K562 (cell line): ENCODE results near the gene LMO2. TPM values are rescaled to one million over a fixed set of nuclear protein-coding genes. Genes with fewer than 3 reads are reported as not detected.

Source experiments
- ATAC-seq: fragments of 200-7000 bp; cut with Tn5 transposase; 3 replicates; pipeline ENCODE4 v1.9.1; 2020; ENCODE audit warnings: moderate library complexity
- BruUV-seq: library from RNA; stranded (reverse); fragments of 400-500 nt; replicated peaks from 2 replicates; lab custom pipeline; 2021; lab: Mats Ljungman, UMichigan
- CTCF ChIA-PET: fragments of 300-600 bp; formaldehyde crosslinking; extraction: SDS; loops from one replicate; lab custom pipeline; 2021; ENCODE audit warnings: low intra/inter-chr PET ratio; lab: Yijun Ruan, JAX
- POLR2A ChIA-PET: fragments of 300-600, 350-650 bp; sonication (Branson Sonifier 250); formaldehyde crosslinking; extraction: SDS; loops from one replicate; lab custom pipeline; 2021; ENCODE audit warnings: antibody characterized with exemption, inconsistent platforms; lab: Yijun Ruan, JAX
- DNase-seq, 4 experiments: peaks; one replicate each; pipeline versions ENCODE4 v3.0.0 to v3.0.0-alpha.2; 2011 to 2018; ENCODE audit warnings: low spot score in 3 of 4, mixed read lengths in 3 of 4; ENCODE audit errors: extremely low read depth in 1 of 4
- FAIRE-seq: peaks from 2 replicates; lab custom pipeline; 2011; peaks lifted over from hg19 to GRCh38; lab: Jason Lieb, UNC
- H2AFZ ChIP-seq: 2 replicates; pipeline ENCODE4 v1.6.0; 2011; ENCODE audit warnings: low read depth, low read length, control low read depth, inconsistent platforms
- H3K27ac ChIP-seq: fragments of 200-600 bp; 3 replicates; pipeline ENCODE4 v1.8.0; 2011; ENCODE audit warnings: low read depth, mild to moderate bottlenecking, control low read depth, inconsistent platforms, low read length, moderate library complexity, mixed read lengths; ENCODE audit errors: extremely low read depth
- H3K27me3 ChIP-seq, 2 experiments: fragments of 300-600 bp in 1 of 2; 2 replicates in 1 of 2; 3 replicates in 1 of 2; pipeline versions ENCODE4 v1.6.0 to v1.8.0; 2011; ENCODE audit warnings: inconsistent platforms in 2 of 2, low read length in 2 of 2, mild to moderate bottlenecking in 1 of 2, mixed read lengths in 1 of 2, moderate library complexity in 1 of 2; ENCODE audit not compliant: control insufficient read depth in 2 of 2, insufficient read depth in 2 of 2
- H3K36me3 ChIP-seq: fragments of 300-600 bp; 3 replicates; pipeline ENCODE4 v1.8.0; 2011; ENCODE audit warnings: mild to moderate bottlenecking, low read length, inconsistent platforms; ENCODE audit not compliant: control insufficient read depth, insufficient read depth
- H3K4me1 ChIP-seq, 2 experiments: fragments of 200-600 bp in 1 of 2; replicated peaks in 1 of 2; 2 replicates in 1 of 2; 3 replicates in 1 of 2; pipeline versions ENCODE4 v1.5.1 to v1.8.0; 2011; ENCODE audit warnings: inconsistent platforms in 2 of 2, low read length in 2 of 2, mild to moderate bottlenecking in 1 of 2, mixed read lengths in 1 of 2, moderate library complexity in 1 of 2; ENCODE audit not compliant: control insufficient read depth in 2 of 2, insufficient read depth in 2 of 2
- H3K4me2 ChIP-seq: 2 replicates; pipeline ENCODE4 v1.6.1; 2011; ENCODE audit warnings: low read length, control low read depth, inconsistent platforms, mixed read lengths; ENCODE audit not compliant: insufficient read depth
- H3K4me3 ChIP-seq: fragments of 200-600 bp; sonication (generic), shearing (Covaris generic); 2 replicates; pipeline ENCODE4 v1.5.1; 2016; ENCODE audit warnings: control low read depth, inconsistent platforms
- H3K79me2 ChIP-seq: fragments of 200-600 bp; 3 replicates; pipeline ENCODE4 v1.8.0; 2011; ENCODE audit warnings: low read length, inconsistent platforms; ENCODE audit not compliant: control insufficient read depth, insufficient read depth
- H3K9ac ChIP-seq, 2 experiments: 2 replicates each; pipeline versions ENCODE4 v1.6.0 to v1.6.1; 2011; ENCODE audit warnings: low read depth in 2 of 2, low read length in 2 of 2, control low read depth in 1 of 2, inconsistent platforms in 1 of 2, mild to moderate bottlenecking in 1 of 2, mixed read lengths in 1 of 2; ENCODE audit not compliant: insufficient read depth in 1 of 2
- H3K9me1 ChIP-seq: one replicate; pipeline ENCODE4 v1.6.0; 2011; ENCODE audit warnings: inconsistent platforms, mild to moderate bottlenecking, low read length, moderate library complexity; ENCODE audit not compliant: control insufficient read depth, insufficient read depth
- H3K9me3 ChIP-seq: replicated peaks from 2 replicates; pipeline ENCODE4 v1.5.1; 2011; ENCODE audit warnings: low read depth, low read length, inconsistent platforms; ENCODE audit not compliant: control insufficient read depth, insufficient read depth
- H4K20me1 ChIP-seq: replicated peaks from 2 replicates; pipeline ENCODE4 v1.6.1; 2011; ENCODE audit warnings: low read length, inconsistent platforms, mixed read lengths; ENCODE audit not compliant: control insufficient read depth, insufficient read depth
- DDX20 ChIP-seq: fragments of 450-650 bp; IDR thresholded peaks from 2 replicates; pipeline ENCODE4 v1.6.1; 2016; ENCODE audit warnings: missing genetic modification characterization, low read depth, mild to moderate bottlenecking, missing compliant biosample characterization, moderate library complexity
- FOXJ2 ChIP-seq: fragments of 200-800 bp; sonication (Bioruptor generic); IDR thresholded peaks from 2 replicates; pipeline ENCODE4 v1.6.1; 2016; ENCODE audit warnings: missing genetic modification characterization, missing compliant biosample characterization
- MNT ChIP-seq, 2 experiments: fragments of 450-650 bp; conservative IDR thresholded peaks; 2 replicates each; pipeline ENCODE4 v1.6.1; 2017; ENCODE audit warnings: mild to moderate bottlenecking in 2 of 2, moderate library complexity in 2 of 2
- STAT6 ChIP-seq: sonication (generic); formaldehyde crosslinking; IDR thresholded peaks from 2 replicates; pipeline ENCODE4 v1.8.1; 2023; ENCODE audit warnings: mild to moderate bottlenecking, missing genetic modification reagents
- ZNF584 ChIP-seq: fragments of 200-800 bp; sonication (Bioruptor generic); IDR thresholded peaks from 2 replicates; pipeline ENCODE4 v1.6.1; 2016; ENCODE audit warnings: low read depth, mild to moderate bottlenecking, missing genetic modification characterization, missing compliant biosample characterization
- ZNF830 ChIP-seq: fragments of 250-450 bp; sonication (Bioruptor Pico); IDR thresholded peaks from 2 replicates; pipeline ENCODE4 v1.5.0; 2021; ENCODE audit warnings: mild to moderate bottlenecking
- WGBS: fragments of 100-300 bp; shearing (Covaris generic); methylation state at CpG from one replicate; pipeline ENCODE4 v1.1.6; 2016; ENCODE audit warnings: low coverage, mixed read lengths; ENCODE audit not compliant: insufficient coverage; ENCODE audit errors: missing lambda C conversion rate; 5-methylcytosine and 5-hydroxymethylcytosine counted together
- in situ Hi-C: fragments of 300-500 bp; cut with MboI; formaldehyde crosslinking; loops from 4 replicates; pipeline ENCODE4 v1.15.0; 2018; ENCODE audit warnings: inconsistent platforms, mixed read lengths
- intact Hi-C: fragments of 100-400 bp; cut with micrococcal nuclease; formaldehyde crosslinking; loops from 2 replicates; pipeline ENCODE4 v1.14.2; 2022
- polyA plus RNA-seq, 8 experiments: library from polyadenylated mRNA; depleted of rRNA in 4 of 8; stranded (reverse) in 5 of 8; unstranded in 3 of 8; fragments of >200 nt; fragmentation: Nextera tagmentation in 2 of 8; fragmentation: Illumina TruSeq in 1 of 8; extraction: Ambion mirVana in 2 of 8; extraction: Trizol in 1 of 8; gene quantifications; 2 replicates each; pipeline versions ENCODE4 v1.2.1 to v1.2.3, GENCODE V29; 2011 to 2014; ENCODE audit warnings: inconsistent platforms in 1 of 8, missing spikeins in 1 of 8
- total RNA-seq, 7 experiments: library from RNA; depleted of rRNA in 6 of 7; stranded (reverse); fragments of >200 nt in 6 of 7; fragmentation: Illumina TruSeq in 2 of 7; extraction: Trizol in 2 of 7; gene quantifications; 2 replicates each; pipeline versions ENCODE4 v1.2.1 to v1.2.3, GENCODE V29; 2011 to 2021; ENCODE audit warnings: low replicate concordance in 1 of 7

The LMO2 gene
- total and polyA plus RNA-seq, 9 of the 15 experiments (the other 6 are each of a cell fraction or from before 2014, with no cell fraction given): 6.9 to 126 (median 91.5) TPM

- 4% methylated on average over 1 of the region's 1 CpG for WGBS
- H3K79me2 ChIP-seq: peaks cover 98% of the 10 kb centered on the region
- FAIRE-seq (no peak), DNase-seq (no peak), ATAC-seq (no peak)
- ChIA-PET CTCF (no interaction called here), POLR2A (interaction anchor here (0.7 to 4.5 kb wide), 13 partner anchors 8 to 104 kb away, joined by 3 to 26 read pairs (median 4); partner anchors contain the start of gene FBXO3)
- H2AFZ ChIP-seq: no peak overlapping the region
- H3K9ac ChIP-seq: peak overlapping the region; percentile 67 to 86; a peak in 3 of 4 replicates
- H3K4me3 ChIP-seq: peak overlapping the region; percentile 75; the same call in 1 of the 2 replicates
- peak overlapping the region; percentile 94 for H3K4me2 ChIP-seq
- no peaks in the 10 kb centered on the region for H3K9me1 ChIP-seq
- H3K9me3 ChIP-seq: no peaks in the 10 kb centered on the region
- H3K27ac ChIP-seq: peak overlapping the region; percentile 75
- H3K4me1 ChIP-seq: peaks cover 28 to 29% of the 10 kb centered on the region in 2 experiments; a peak in 4 of 5 replicates
- H3K36me3 ChIP-seq: peaks cover 58% of the 10 kb centered on the region
- intact Hi-C loops: no loop called here
- no TSS peak for BruUV-seq
- no peaks in the 10 kb centered on the region for H4K20me1 ChIP-seq
- TF ChIP-seq DDX20 (tag): no peak
- TF ChIP-seq ZNF830 (CRISPR knock-in tag): no peak
- no peak for TF ChIP-seq STAT6
- no peak for TF ChIP-seq FOXJ2 (tag)
- TF ChIP-seq MNT (conservative IDR thresholded peaks at IDR 0.05): 0 out of 4 replicates have a peak, but pooled peaks of 1 of the 2 experiments have one; percentile 7
- no peak for TF ChIP-seq ZNF584 (CRISPR knock-in tag)
- in situ Hi-C loops: no loop called here
- H3K27me3 ChIP-seq: no peaks in the 10 kb centered on the region
Measured at GRCh38 chr11:33867561-33867960, 24.3 kb downstream of the LMO2 start.
